ENCODE measurements around the gene AFAP1. TPM values are rescaled to one million over a fixed set of nuclear protein-coding genes. Genes with fewer than 3 reads are reported as not detected.

The AFAP1 gene
- total RNA-seq, 1 donor from 2014 or later: 55.6 TPM

- peaks cover 7% of the 10 kb centered on the region for H3K36me3 ChIP-seq (ENCODE audit: control insufficient read depth, insufficient read depth, low read length)
These were observed 127.3 kb downstream of the AFAP1 start for GRCh38 chr4:7812231-7812857.

DNA sequence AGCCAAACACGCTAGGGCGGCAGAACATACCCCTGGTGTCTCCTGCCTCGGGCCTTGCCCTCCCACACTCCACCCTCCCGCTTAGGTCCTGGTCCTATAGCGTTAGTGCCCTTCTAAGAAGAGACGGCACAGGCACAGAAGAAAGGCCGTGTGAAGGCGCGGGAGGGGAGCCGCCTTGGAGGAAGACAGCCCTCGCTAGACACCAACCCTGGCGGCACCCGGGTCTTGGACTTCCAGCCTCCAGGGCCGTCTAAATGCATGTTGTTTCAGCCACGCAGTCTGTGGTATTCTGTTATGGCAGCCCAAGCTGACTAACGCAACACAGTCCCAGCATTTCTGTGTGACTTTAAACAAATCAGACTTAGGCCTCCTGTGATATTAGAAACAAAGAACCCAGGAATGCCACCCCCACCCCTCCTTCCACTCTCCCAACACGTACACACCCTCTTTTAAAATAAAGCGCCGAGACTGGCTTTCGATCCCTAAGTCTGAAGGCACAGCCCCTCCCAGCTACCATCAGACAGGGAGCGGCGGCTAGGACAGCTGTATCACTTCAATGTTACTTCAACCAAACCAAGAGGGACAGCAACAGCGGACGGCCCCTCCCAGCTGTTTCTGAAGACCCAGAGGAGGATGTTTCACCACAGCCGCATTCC, 128.0 kb downstream of the AFAP1 start:
- Histone ChIP-seq H3K27me3 (ENCODE audit: control insufficient read depth, insufficient read depth, low read length) (no peaks in the 10 kb centered on the region), H3K4me3 (ENCODE audit: low read depth, low read length) (no peak overlapping the region), H3K36me3 (ENCODE audit: control insufficient read depth, insufficient read depth, low read length) (peaks cover 7% of the 10 kb centered on the region)
- TF ChIP-seq CTCF (IDR thresholded peaks at IDR 0.05; ENCODE audit: insufficient read depth, low read length, poor library complexity, severe bottlenecking): no peak
- DNase-seq (ENCODE audit: low read depth): no peak

More at GRCh38 chr4:7812231-7812857, 127.3 kb downstream of the AFAP1 start:
- DNase-seq (ENCODE audit: low read depth): no peak
- Histone ChIP-seq H3K27me3 (ENCODE audit: control insufficient read depth, insufficient read depth, low read length) (no peaks in the 10 kb centered on the region), H3K4me3 (ENCODE audit: low read depth, low read length) (no peak overlapping the region)
- no peak for TF ChIP-seq CTCF (IDR thresholded peaks at IDR 0.05; ENCODE audit: insufficient read depth, low read length, poor library complexity, severe bottlenecking)

- no peaks in the 10 kb centered on the region for H3K27me3 ChIP-seq (ENCODE audit: control insufficient read depth, insufficient read depth, low read length)
- H3K4me3 ChIP-seq (ENCODE audit: low read depth, low read length): no peak overlapping the region
- H3K36me3 ChIP-seq (ENCODE audit: control insufficient read depth, insufficient read depth, low read length): peaks cover 7% of the 10 kb centered on the region
- DNase-seq (ENCODE audit: low read depth): no peak
- no peak for TF ChIP-seq CTCF (IDR thresholded peaks at IDR 0.05; ENCODE audit: insufficient read depth, low read length, poor library complexity, severe bottlenecking)
These were observed 128.7 kb downstream of the AFAP1 start for GRCh38 chr4:7810783-7811535.

DNA sequence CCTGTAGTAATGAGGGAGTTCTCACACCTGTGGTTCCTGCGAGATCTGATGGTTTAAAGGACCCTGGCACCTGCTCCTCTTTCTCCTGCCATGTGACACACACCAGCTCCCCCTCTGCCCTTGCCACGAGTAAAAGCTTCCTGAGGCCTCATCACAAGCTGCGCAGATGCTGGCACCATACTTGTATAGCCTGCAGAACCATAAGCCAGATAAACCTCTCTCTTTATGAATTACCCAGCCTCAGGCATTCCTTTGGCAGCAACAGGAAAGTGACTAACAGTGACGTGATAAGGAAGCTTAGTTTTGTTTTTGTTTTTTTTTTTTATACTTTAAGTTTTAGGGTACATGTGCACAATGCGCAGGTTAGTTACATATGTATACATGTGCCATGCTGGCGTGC, 130.9 kb downstream of the AFAP1 start:
- DNase-seq (ENCODE audit: low read depth): no peak
- Histone ChIP-seq H3K36me3 (ENCODE audit: control insufficient read depth, insufficient read depth, low read length) (peaks cover 5% of the 10 kb centered on the region), H3K27me3 (ENCODE audit: control insufficient read depth, insufficient read depth, low read length) (no peaks in the 10 kb centered on the region), H3K4me3 (ENCODE audit: low read depth, low read length) (no peak overlapping the region)
- TF ChIP-seq CTCF (IDR thresholded peaks at IDR 0.05; ENCODE audit: insufficient read depth, low read length, poor library complexity, severe bottlenecking): no peak

DNA sequence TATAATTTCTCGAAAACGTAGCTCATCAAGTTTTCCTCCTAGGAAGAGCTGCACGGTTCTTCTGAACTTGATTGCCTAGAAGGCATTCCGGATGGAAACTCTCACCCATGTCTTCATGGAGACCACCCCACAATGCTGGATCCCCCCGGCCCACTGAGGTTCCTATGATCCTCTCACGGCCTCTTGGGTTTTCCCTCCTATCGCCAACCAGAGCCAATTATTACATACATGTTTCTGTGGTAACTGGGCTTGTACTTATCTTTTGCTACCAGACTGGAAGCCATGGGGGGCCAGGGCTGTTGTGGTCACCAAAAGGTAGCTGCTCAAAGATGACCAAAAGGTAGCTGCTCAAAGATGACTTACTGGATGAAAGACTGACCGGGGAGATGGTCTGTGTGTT, 131.5 kb downstream of the AFAP1 start:
- no peak for DNase-seq (ENCODE audit: low read depth)
- no peak overlapping the region for H3K4me3 ChIP-seq (ENCODE audit: low read depth, low read length)
- peaks cover 5% of the 10 kb centered on the region for H3K36me3 ChIP-seq (ENCODE audit: control insufficient read depth, insufficient read depth, low read length)
- TF ChIP-seq CTCF (IDR thresholded peaks at IDR 0.05; ENCODE audit: insufficient read depth, low read length, poor library complexity, severe bottlenecking): no peak
- no peaks in the 10 kb centered on the region for H3K27me3 ChIP-seq (ENCODE audit: control insufficient read depth, insufficient read depth, low read length)

All from kidney epithelial cell (primary cell).